Measurements from ENCODE around the gene RBCK1. TPM values are rescaled to one million over a fixed set of nuclear protein-coding genes. Genes with fewer than 3 reads are reported as not detected.
"Not testable (repeated sequence)": the region's sequence is repeated elsewhere in the genome, so short reads cannot be mapped to it uniquely, and the experiment has no call there.

The RBCK1 gene
- total RNA-seq, 1 donor from 2014 or later, result 100 TPM

GRCh38 chr20:444862-445426 lies 36.8 kb downstream of the RBCK1 start:
- ATAC-seq (ENCODE audit: low read depth) (no peak), DNase-seq (no peak)
- Mint-ChIP-seq H3K4me1 (peaks cover 1% of the 10 kb centered on the region), H3K4me3 (no peak overlapping the region), H3K36me3 (ENCODE audit: low read depth) (peaks cover 68% of the 10 kb centered on the region), H3K27me3 (no peaks in the 10 kb centered on the region), H3K9me3 (no peaks in the 10 kb centered on the region), H3K27ac (no peak overlapping the region)
- no peak for TF ChIP-seq CTCF (IDR thresholded peaks at IDR 0.05)
- CTCF ChIA-PET, result interaction anchor here (0.5 kb wide), 1 partner anchor 31 kb away, joined by 3 read pairs; no protein-coding TSS in a partner anchor
- intact Hi-C loops (cut with micrococcal nuclease), result no loop called here
- POLR2A ChIA-PET, result no interaction called here

GRCh38 chr20:445514-446336 lies 37.6 kb downstream of the RBCK1 start:
- Mint-ChIP-seq H3K9me3 (no peaks in the 10 kb centered on the region), H3K27me3 (no peaks in the 10 kb centered on the region), H3K4me3 (no peak overlapping the region), H3K27ac (no peak overlapping the region), H3K36me3 (ENCODE audit: low read depth) (peaks cover 61% of the 10 kb centered on the region), H3K4me1 (no peaks in the 10 kb centered on the region)
- ATAC-seq (ENCODE audit: low read depth), result no peak
- intact Hi-C loops (cut with micrococcal nuclease), result no loop called here
- DNase-seq, result no peak
- ChIA-PET CTCF (no interaction called here), POLR2A (no interaction called here)
- TF ChIP-seq CTCF (IDR thresholded peaks at IDR 0.05), result no peak

- H3K4me1 Mint-ChIP-seq; intact Hi-C loops (cut with micrococcal nuclease); DNase-seq; H3K27ac Mint-ChIP-seq; CTCF ChIA-PET; ATAC-seq (ENCODE audit: low read depth); H3K27me3 Mint-ChIP-seq; H3K4me3 Mint-ChIP-seq; POLR2A ChIA-PET; H3K9me3 Mint-ChIP-seq: not testable (repeated sequence)
- H3K36me3 Mint-ChIP-seq (ENCODE audit: low read depth), result peaks cover 10% of the 10 kb centered on the region
These were observed 43.9 kb downstream of the RBCK1 start for GRCh38 chr20:452021-452420.

GRCh38 chr20:454951-455350 lies 46.9 kb downstream of the RBCK1 start:
- ATAC-seq (ENCODE audit: low read depth) (no peak), DNase-seq (no peak)
- no peaks in the 10 kb centered on the region for H3K9me3 Mint-ChIP-seq
- TF ChIP-seq CTCF (IDR thresholded peaks at IDR 0.05), result no peak
- no peaks in the 10 kb centered on the region for H3K27me3 Mint-ChIP-seq
- peaks cover 13% of the 10 kb centered on the region for H3K36me3 Mint-ChIP-seq (ENCODE audit: low read depth)
- intact Hi-C loops (cut with micrococcal nuclease), result no loop called here
- peaks cover 2% of the 10 kb centered on the region for H3K4me1 Mint-ChIP-seq
- ChIA-PET POLR2A (no interaction called here), CTCF (no interaction called here)
- H3K27ac Mint-ChIP-seq, result no peak overlapping the region
- H3K4me3 Mint-ChIP-seq, result no peak overlapping the region

DNA sequence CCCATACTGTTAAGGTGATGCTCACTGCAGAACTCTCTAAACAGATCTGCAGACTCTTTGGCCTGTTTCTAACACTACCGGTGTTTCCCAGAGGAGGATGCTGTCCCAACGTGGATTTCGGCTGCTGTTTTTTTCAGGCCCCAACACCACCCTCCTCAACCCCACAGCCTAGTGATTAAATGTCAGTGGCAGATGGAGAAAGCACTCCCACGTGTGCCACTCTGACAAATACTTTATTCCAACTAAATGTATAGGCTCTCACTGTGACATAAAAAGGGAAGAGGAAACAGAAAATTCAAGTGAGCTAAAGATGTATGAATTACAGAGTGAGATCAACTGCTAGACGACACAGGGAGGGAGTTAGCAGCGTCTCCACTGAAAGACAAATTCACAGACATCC lies 50.7 kb downstream of the RBCK1 start:
- intact Hi-C loops (cut with micrococcal nuclease), result no loop called here
- no peak for DNase-seq
- no peak for TF ChIP-seq CTCF (IDR thresholded peaks at IDR 0.05)

More for the DNA sequence above, 50.7 kb downstream of the RBCK1 start:
- Mint-ChIP-seq H3K4me1 (peaks cover 26% of the 10 kb centered on the region), H3K36me3 (ENCODE audit: low read depth) (peaks cover 9% of the 10 kb centered on the region), H3K27ac (no peak overlapping the region), H3K27me3 (no peaks in the 10 kb centered on the region), H3K4me3 (no peak overlapping the region), H3K9me3 (no peaks in the 10 kb centered on the region)
- ChIA-PET CTCF (no interaction called here), POLR2A (no interaction called here)
- ATAC-seq (ENCODE audit: low read depth), result no peak

Data from activated B cell treated with CpG ODN at 0.5 μM for 24 hours (primary cell).